HG02852 (cell line): ENCODE results near the gene TNS3.

Experiments
- ATAC-seq: cut with Tn5 transposase; IDR thresholded peaks from one replicate; pipeline ENCODE4 v1.9.1; 2021; ENCODE audit warnings: mild to moderate bottlenecking, moderate library complexity; ENCODE audit not compliant: unreplicated experiment

Gene TNS3

DNA sequence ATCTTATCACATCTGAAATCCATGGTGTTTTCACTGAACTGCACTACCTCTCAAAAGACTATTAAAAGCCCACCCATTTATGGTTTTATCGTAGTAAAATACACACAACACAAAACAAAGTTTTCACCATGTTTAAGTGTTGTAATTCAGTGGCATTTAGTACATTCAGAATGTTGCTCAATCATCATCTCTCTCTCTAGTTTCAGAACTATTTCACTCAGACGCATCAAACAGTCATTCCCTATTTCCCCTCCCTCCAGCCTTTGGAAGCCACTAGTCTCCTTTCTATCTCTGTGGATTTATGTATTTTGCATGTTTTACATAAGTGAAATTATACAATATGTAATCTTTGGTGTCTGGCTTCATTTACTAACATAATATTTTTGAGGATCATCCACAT is 332.6 kb downstream of the TNS3 start:
- no peak for ATAC-seq

- ATAC-seq: no peak
These were observed 333.1 kb downstream of the TNS3 start for GRCh38 chr7:47248797-47249196.

- no peak for ATAC-seq
These were observed 334.8 kb downstream of the TNS3 start for GRCh38 chr7:47247132-47247531.

DNA sequence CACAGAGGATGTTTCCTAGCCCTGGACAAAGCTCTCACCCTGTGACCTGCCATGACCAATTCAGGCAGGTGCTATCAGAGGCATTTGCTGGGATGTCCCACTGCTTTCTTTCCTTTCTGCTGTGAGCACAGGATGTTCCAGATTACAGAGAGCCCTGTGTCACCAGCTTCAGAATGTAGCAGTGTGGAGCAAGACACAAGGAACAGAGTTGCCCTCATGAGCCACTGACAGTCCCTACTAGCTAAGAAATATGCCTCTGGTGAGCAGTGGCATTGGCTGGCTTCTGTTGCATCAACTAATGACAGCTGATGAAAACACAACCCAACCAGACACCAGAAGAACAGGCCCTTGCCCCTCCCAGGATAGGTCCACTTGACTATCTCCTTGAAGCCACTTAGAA is 337.2 kb downstream of the TNS3 start:
- no peak for ATAC-seq

- no peak for ATAC-seq
These were observed 340.5 kb downstream of the TNS3 start for GRCh38 chr7:47241112-47242065.

GRCh38 chr7:47239931-47240421 is 341.9 kb downstream of the TNS3 start:
- ATAC-seq: no peak

GRCh38 chr7:47239034-47239433 is 342.9 kb downstream of the TNS3 start:
- no peak for ATAC-seq

DNA sequence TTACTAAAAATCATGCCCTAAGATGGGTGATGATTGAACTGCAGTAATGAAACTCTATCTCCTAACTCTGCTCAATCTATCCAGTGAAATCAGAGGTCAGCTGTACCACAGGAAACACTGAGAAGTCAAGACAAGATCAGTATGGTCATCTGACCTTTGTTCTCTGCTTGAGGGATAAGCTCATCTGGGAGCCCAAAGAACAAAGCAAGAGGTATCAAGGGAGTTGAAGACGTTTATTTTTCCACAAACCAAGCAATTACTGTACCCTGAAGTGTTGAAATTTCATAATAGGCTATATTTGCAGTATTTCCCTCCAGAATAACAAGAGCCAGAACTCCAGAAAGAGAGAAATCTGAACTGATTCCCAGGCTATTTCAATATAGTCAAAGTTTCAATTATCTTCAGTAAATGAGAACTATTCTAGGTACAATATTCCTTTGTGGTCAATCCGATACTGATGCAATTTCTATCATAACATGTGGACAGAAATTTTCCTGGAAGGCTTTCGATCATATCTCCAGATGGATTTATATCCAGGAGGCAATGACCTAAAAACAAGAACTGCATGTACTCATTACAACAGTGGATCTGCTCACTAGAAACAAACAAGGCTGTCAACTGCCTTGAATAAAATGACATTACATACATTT is 345.3 kb downstream of the TNS3 start:
- no peak for ATAC-seq

- ATAC-seq: no peak
These were observed 347.9 kb downstream of the TNS3 start for GRCh38 chr7:47233996-47234395.

DNA sequence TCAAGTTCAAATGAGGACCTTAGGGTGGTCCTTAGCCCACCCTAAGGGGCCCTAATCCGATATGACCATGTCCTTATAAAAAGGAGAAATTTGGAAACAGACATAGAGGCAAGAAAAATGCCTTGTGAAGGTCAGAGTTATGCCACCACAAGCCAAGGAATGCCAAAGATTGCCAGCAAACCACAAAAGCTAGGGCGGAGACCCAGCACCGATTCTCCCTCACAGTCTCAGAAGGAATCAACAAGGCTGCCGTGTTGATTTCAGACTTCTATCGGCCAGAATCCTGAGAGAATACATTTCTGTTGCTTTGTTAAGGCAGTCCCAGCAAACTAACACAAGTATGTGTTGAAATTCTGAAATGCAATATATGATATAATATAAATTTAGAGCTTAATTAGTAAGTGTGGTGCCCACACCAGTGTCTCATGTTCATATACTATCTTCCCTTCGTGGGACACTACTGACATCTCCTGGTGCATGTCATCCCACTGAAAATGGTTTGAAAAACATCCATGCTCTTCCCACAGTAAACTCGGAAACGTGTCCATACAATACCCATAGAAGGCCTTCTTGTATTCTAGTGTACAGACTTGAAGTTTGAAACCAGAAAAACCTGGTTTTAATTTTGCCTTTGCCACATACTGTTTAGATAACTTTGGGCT is 349.0 kb downstream of the TNS3 start:
- no peak for ATAC-seq

GRCh38 chr7:47231627-47232026 is 350.3 kb downstream of the TNS3 start:
- ATAC-seq: no peak

- ATAC-seq: no peak
These were observed 350.9 kb downstream of the TNS3 start for GRCh38 chr7:47231032-47231431.

DNA sequence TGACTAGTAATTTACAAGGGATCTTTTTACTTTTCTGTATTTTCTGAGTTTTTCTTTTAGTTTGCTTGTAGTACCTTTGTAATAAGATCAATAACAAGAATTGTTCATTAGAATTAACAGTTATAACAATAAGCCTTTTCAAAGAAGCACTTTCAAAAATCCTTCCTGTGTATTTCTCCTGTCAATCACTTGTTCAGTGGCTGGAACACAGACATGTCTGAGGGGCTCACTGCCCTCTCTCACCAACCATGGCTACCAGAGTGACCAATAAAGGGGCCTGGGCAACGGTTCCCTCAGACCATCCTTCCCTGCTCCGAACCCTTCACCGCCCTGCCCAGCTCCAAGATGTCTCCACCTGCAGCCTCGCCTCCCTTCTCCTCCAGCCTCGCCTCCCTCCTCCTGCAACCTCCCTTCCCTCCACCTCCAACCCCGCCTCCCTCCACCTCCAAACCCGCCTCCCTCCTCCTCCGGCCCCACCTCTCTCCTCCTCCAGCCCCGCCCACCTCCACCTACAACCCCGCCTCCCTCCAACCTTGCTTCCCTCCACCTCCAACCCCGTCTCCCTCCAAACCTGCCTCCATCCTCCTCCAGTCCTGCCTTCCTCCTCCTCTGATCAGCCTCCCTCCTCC is 353.4 kb downstream of the TNS3 start:
- ATAC-seq: no peak

GRCh38 chr7:47227762-47228177 is 354.1 kb downstream of the TNS3 start:
- peak; percentile 74 for ATAC-seq

DNA sequence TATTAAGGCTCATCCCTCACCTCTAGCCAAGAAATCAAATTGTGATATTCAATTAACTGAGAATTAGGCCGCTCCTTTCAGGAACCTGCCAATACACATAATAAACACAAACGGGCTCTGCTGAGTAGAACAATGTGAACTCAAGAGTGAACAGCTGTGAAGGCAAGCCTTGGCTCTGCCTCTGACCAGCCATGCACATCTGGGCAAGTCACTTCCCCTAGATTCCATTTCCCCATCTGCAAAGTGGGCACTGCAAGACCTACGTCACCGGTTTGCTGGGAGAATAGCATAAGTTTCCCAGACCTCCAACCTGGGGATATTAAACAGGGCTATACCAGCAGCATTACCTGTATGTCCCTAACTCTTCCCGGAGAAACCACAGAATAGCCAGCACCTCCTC is 355.2 kb downstream of the TNS3 start:
- ATAC-seq: no peak

- ATAC-seq: no peak
These were observed 356.4 kb downstream of the TNS3 start for GRCh38 chr7:47225387-47226131.
